Choroid plexus epithelial cell (primary cell): ENCODE data around the gene CORT.
A peak's percentile ranks its signal among the peaks of the same experiment; 100 is the strongest.
"Not testable (repeated sequence)": the region's sequence is repeated elsewhere in the genome, so short reads cannot be mapped to it uniquely, and the experiment has no call there.

Experiments
- DNase-seq: peaks from one replicate; pipeline ENCODE4 v3.0.0-alpha.2; 2010; ENCODE audit warnings: low read depth
- H3K4me3 ChIP-seq: 2 replicates; pipeline ENCODE4 v1.5.1; 2011; ENCODE audit warnings: low read depth, mild to moderate bottlenecking, control low read depth, low read length, moderate library complexity
- CTCF ChIP-seq: conservative IDR thresholded peaks from 2 replicates; pipeline ENCODE4 v1.5.1; 2011; ENCODE audit warnings: low read depth, mild to moderate bottlenecking, control low read depth, inconsistent platforms, low read length, moderate library complexity

CORT gene

GRCh38 chr1:10421637-10422036 lies 28.2 kb upstream of the CORT start:
- DNase-seq = no peak
- no peak overlapping the region for H3K4me3 ChIP-seq
- no peak for TF ChIP-seq CTCF

GRCh38 chr1:10424034-10424433 lies 25.8 kb upstream of the CORT start:
- TF ChIP-seq CTCF = no peak
- no peak overlapping the region for H3K4me3 ChIP-seq
- DNase-seq = peak; percentile 65

GRCh38 chr1:10424651-10425050 lies 25.2 kb upstream of the CORT start:
- H3K4me3 ChIP-seq = no peak overlapping the region
- no peak for DNase-seq
- no peak for TF ChIP-seq CTCF

GRCh38 chr1:10425826-10426534 lies 23.9 kb upstream of the CORT start:
- H3K4me3 ChIP-seq, DNase-seq: not testable (repeated sequence)

- not testable (repeated sequence) for H3K4me3 ChIP-seq, DNase-seq
These were observed 23.3 kb upstream of the CORT start for GRCh38 chr1:10426535-10426848.

- DNase-seq = no peak
These were observed 20.8 kb upstream of the CORT start for GRCh38 chr1:10428984-10429383.

GRCh38 chr1:10429868-10430215 lies 20.0 kb upstream of the CORT start:
- TF ChIP-seq CTCF = no peak
- DNase-seq = peak; percentile 31
- H3K4me3 ChIP-seq = peak overlapping the region; percentile 91

More at GRCh38 chr1:10428984-10429383, 20.8 kb upstream of the CORT start:
- TF ChIP-seq CTCF = no peak
- no peak overlapping the region for H3K4me3 ChIP-seq

GRCh38 chr1:10430216-10431069 lies 19.4 kb upstream of the CORT start, which contains the start of gene CENPS:
TSS of gene CENPS (plus strand) at chr1:10430433. CDS start at chr1:10430518, 85 bp downstream.
- peak; percentile 92 for DNase-seq
- TF ChIP-seq CTCF = peak; percentile 71
- H3K4me3 ChIP-seq = peak within 1 kb of the TSS; percentile 91
